Lower leg skin (tissue), 4 donors: ENCODE data around the gene DIP2C. TPM values are rescaled to one million over a fixed set of nuclear protein-coding genes. Genes with fewer than 3 reads are reported as not detected.

Experiments used
- DNase-seq, 2 donors: peaks; one replicate each; pipeline ENCODE4 v3.0.0-alpha.2; 2019; ENCODE audit warnings: low spot score in 2 of 2
- H3K4me3 ChIP-seq: fragments of 200-600 bp; sonication (generic); 2 replicates; pipeline ENCODE4 v1.5.1; 2017; ENCODE audit warnings: mild to moderate bottlenecking, low read depth; ENCODE audit not compliant: poor library complexity, severe bottlenecking
- POLR2A ChIP-seq, 2 donors: fragments of 450-650 bp; IDR thresholded peaks; one replicate each; pipeline ENCODE4 v1.6.1; 2016 to 2017; ENCODE audit warnings: antibody characterized with exemption in 2 of 2, mild to moderate bottlenecking in 1 of 2, moderate library complexity in 1 of 2
- WGBS, 2 donors: methylation state at CpG; one replicate each; pipeline ENCODE4 v1.1.5; 2018; 5-methylcytosine and 5-hydroxymethylcytosine counted together
- intact Hi-C: fragments of 100-400 bp; cut with DNase I; formaldehyde crosslinking; loops from one replicate; pipeline ENCODE4 v1.15.0; 2023; ENCODE audit warnings: low total_unique reads
- total RNA-seq, 4 donors: library from RNA; depleted of rRNA; stranded (reverse); fragments of >200 nt; gene quantifications; one replicate each; pipeline ENCODE4 v1.1.0, GENCODE V29; 2016
- TF ChIP-seq, protein P1 (sequence below), 3 donors: fragments of 450-650 bp; IDR thresholded peaks; one replicate each; pipeline ENCODE4 v1.5.1; 2016; ENCODE audit warnings: antibody characterized with exemption in 3 of 3, mild to moderate bottlenecking in 3 of 3, moderate library complexity in 2 of 3

The DIP2C gene
- total RNA-seq, 4 donors from 2014 or later: 6.2 to 14.7 (median 10.6) TPM

DNA sequence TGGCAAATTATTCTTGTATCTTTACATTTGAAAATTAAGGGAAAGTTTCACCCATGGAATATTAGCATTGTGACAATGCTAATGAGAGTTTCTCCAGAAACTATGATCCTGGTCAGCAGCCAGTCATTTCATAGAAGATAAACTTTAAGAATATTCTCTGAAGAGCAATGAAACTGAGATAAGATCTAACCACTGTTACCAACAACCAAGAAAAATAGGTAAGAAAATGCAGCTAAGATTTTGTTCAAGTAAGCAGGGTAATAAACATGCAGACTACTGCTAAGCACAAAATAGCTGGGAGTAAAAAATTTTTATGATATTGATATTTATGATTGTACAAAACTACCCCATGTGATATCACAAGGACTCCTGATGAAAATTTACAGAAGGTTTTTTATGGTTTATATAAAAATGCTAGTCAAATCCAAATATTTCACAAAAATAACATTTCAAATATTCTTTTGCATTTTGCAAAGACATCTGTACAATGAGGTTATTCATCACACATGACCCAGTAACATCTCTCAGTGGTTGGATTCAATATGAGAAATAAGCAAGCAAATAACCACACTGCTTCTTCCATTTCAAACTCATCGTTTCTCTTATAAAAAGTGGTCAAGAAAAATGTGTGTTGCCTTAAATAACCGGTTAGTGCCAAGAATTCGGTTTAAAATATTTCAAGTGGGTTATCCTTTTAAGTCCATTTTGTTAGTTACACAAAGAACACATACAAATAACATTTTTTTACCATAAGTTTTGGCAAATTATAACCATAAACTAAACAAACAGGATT, 251.6 kb downstream of the DIP2C start:
- no peak for DNase-seq
- intact Hi-C loops: no loop called here
- TF ChIP-seq, protein P1, sequence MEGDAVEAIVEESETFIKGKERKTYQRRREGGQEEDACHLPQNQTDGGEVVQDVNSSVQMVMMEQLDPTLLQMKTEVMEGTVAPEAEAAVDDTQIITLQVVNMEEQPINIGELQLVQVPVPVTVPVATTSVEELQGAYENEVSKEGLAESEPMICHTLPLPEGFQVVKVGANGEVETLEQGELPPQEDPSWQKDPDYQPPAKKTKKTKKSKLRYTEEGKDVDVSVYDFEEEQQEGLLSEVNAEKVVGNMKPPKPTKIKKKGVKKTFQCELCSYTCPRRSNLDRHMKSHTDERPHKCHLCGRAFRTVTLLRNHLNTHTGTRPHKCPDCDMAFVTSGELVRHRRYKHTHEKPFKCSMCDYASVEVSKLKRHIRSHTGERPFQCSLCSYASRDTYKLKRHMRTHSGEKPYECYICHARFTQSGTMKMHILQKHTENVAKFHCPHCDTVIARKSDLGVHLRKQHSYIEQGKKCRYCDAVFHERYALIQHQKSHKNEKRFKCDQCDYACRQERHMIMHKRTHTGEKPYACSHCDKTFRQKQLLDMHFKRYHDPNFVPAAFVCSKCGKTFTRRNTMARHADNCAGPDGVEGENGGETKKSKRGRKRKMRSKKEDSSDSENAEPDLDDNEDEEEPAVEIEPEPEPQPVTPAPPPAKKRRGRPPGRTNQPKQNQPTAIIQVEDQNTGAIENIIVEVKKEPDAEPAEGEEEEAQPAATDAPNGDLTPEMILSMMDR (IDR thresholded peaks at IDR 0.05): no peak
- no peak for TF ChIP-seq POLR2A (IDR thresholded peaks at IDR 0.05)
- H3K4me3 ChIP-seq: no peak overlapping the region
- 79 to 82% methylated on average over 3 of the region's 3 CpGs for WGBS, 2 donors

DNA sequence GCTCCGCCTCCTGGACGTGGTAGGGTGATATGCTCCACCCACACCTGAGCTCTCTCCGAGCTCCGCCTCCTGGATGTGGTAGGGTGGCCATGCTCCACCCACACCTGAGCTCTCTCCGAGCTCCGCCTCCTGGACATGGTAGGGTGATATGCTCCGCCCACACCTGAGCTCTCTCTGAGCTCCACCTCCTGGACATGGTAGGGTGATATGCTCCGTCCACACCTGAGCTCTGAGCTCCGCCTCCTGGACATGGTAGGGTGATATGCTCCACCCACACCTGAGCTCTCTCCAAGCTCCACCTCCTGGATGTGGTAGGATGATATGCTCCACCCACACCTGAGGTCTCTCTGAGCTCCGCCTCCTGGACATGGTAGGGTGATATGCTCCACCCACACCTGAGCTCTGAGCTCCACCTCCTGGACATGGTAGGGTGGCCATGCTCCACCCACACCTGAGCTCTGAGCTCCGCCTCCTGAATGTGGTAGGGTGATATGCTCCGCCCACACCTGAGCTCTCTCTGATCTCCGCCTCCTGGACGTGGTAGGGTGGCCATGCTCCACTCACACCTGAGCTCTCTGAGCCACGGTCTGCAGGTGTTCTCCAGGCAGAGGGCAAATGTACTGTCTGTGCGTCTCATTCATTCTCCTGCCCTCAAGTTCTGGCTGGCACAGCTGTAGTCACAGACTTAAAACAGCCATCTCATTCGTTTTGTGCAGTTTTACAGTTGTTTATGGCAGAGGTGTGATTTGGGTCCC, 252.4 kb downstream of the DIP2C start:
- intact Hi-C loops: no loop called here
- WGBS, 2 donors: 87 to 91% methylated on average over 16 to 17 of the region's 17 CpGs
- DNase-seq: no peak
- TF ChIP-seq, protein P1 (IDR thresholded peaks at IDR 0.05): no peak
- no peak for TF ChIP-seq POLR2A (IDR thresholded peaks at IDR 0.05)
- no peak overlapping the region for H3K4me3 ChIP-seq

DNA sequence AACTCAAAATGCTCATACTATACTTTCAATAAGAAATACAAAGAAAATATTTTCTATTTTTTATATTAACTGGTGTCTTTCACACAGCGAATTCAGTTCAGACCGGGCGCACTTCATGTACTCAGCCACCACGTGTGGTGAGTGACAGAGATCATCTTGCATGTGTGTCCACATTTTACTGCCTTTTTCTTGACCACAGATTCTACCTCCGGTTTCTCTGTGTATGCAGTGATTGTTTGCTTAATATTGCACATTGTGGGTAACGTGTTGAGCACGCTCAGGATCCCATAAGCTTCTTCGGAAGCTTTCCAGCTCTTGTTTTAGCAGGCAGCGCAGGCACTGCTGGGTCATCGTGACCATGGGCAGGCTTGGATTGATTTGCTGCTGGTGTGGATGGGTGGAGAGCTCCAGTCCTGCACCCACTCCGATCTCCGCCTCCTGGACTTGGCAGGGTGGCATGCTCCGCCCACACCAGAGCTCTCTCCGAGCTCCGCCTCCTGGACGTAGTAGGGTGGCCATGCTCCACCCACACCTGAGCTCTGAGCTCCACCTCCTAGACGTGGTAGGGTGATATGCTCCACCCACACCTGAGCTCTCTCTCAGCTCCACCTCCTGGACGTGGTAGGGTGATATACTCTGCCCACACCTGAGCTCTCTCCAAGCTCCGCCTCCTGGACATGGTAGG, 253.3 kb downstream of the DIP2C start:
- TF ChIP-seq POLR2A (IDR thresholded peaks at IDR 0.05): no peak
- TF ChIP-seq, protein P1 (IDR thresholded peaks at IDR 0.05): no peak
- intact Hi-C loops: no loop called here
- WGBS, 2 donors: 91 to 93% methylated on average over 18 to 19 of the region's 19 CpGs
- H3K4me3 ChIP-seq: no peak overlapping the region
- no peak for DNase-seq

DNA sequence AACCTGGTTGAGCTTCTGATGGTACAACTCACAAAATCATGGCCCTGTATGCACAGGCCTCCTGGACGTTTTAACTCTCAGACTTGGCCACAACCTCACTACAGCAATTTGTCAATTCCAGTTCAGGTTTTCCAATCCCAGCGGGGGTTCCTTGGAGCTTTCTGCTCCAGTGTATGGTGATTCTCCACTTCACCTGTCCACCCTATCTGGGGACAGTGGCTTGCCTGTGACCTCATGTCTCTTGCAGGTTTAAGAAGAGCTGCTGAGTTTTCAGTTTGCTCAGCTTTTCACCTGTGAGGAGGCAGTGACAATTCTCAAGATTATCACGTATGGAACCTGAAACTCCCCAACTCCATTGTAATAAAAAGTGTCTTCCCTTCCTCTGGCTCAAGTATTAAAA, 254.1 kb downstream of the DIP2C start:
- 82 to 89% methylated on average over 3 of the region's 3 CpGs for WGBS, 2 donors
- no peak for DNase-seq
- intact Hi-C loops: no loop called here
- TF ChIP-seq POLR2A (IDR thresholded peaks at IDR 0.05): no peak
- TF ChIP-seq, protein P1 (IDR thresholded peaks at IDR 0.05): no peak
- H3K4me3 ChIP-seq: no peak overlapping the region

DNA sequence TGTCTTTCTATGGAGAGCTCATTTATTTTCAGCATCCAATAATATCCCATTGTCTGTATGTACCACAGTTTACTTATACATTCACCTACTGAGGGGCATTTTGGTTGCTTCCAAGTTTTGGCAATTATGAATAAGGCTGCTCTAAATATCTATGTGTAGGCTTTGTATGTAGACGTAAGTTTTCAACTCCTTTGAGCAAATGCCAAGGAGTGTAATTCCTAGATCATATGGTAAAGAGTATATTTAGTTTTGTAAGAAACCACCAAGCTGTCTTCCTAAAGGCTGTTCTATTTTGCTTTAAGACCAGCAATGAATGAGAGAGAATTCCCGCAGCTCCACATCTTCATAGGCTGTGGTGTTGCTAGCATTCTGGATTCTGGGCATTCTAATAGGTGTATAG, 259.8 kb downstream of the DIP2C start:
- intact Hi-C loops: no loop called here
- TF ChIP-seq, protein P1 (IDR thresholded peaks at IDR 0.05): no peak
- no peak for TF ChIP-seq POLR2A (IDR thresholded peaks at IDR 0.05)
- no peak for DNase-seq
- H3K4me3 ChIP-seq: no peak overlapping the region
- WGBS, 2 donors: 95 to 97% methylated on average over 2 of the region's 2 CpGs
